Hematopoietic multipotent progenitor cell treated with erythropoietin and hydrocortisone succinate and interleukin-3 and kit ligand, for 15 days (in vitro differentiated cells): Measurements from ENCODE around the gene DMRT2.

Source experiments
- DNase-seq: peaks from one replicate; pipeline ENCODE4 v3.0.0-alpha.2; 2015; ENCODE audit warnings: low spot score

Gene DMRT2

DNA sequence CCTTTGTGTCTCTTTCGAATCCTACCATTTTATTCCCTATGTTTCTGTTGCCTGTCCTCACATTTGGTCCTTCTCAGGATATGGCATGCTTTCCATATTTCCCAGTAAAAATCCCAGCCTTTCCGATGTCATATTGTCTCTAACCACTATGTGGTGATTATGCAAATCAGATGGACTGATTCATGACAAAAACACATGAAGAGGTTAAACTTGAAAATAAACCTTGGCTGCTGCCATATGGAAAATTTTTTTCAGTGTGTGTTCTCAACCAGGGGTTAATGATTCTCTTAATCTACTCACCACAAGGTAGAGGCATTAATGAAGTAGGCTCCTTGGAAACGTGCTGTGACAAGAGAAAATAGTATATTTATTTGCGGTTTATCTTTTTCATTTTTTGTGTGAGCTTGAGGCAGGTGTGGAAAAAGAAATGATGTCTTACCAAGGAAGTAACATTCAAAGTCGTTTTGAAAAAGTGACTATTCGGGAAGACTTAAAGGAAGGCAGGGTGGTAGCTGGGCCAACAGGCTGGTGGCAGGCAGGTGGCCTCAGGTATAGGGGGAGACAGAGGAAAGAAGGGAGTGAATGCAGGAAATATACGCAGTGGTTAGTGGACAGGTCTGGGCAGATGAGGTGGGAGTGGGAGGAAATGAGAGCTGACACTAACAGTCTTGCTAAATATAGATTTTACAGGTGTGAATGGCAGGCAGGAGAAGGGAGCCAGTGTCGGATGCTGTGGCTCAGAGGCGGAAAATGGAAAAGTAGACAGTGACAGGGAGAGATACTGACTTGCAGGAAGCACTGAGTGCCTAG, 46.2 kb downstream of the DMRT2 start:
- no peak for DNase-seq

DNA sequence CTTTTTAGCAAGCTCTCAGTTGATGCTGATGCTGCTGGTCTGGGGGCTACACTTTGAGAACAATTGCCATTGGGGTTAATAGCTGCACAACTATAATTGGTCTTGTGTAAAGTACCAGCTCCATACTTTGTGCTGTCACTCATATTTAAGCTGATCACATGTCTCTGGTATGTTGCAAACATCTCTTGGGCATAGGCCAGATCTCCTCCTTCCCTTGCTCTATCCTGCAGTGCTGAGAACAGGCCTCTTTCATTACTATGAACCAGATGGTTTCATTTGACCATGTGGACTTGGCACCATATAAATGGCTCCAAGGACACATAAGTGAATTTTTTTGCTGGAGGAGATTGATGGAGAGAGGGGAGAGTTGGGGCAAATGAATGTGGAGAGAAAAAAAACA, 48.4 kb downstream of the DMRT2 start:
- DNase-seq = no peak

DNA sequence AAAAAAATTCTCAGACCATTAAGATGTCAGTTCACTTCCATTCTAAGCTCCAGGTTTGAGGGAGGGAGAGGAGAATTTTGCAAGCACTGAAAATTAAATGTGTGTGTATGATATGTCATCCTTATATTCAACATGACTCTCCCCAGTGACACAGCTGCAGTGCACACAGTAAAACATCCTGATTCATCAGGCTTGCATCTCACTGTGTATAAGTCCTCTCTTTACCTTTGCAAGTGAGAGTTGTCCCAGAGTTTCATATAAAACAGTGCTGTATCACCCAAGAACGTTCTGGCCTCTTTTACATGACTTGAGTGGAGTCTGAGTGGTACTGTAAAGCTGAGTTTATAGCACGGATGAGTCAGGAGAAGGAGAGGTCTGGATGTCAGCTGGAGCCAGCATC, 50.0 kb downstream of the DMRT2 start:
- DNase-seq = no peak

DNA sequence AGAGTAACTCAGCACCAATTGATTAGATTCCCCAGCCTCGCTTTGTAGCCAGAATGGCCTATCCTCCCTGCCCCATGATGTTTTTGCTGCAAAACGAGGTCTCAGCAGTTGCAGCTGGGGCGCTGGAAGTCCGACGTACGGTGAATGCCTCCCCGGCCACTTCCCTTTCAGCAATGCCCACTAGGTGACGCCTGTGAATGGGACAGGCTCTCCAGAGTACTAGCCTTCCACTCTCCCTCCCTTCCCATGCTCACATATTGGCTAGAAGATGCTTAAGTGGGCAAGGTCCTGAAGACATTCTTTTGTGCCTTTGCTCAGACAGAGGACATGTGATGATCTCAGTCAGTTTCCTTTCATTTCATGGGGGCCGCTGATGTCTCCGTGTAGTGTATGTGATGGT, 50.8 kb downstream of the DMRT2 start:
- DNase-seq = no peak

DNA sequence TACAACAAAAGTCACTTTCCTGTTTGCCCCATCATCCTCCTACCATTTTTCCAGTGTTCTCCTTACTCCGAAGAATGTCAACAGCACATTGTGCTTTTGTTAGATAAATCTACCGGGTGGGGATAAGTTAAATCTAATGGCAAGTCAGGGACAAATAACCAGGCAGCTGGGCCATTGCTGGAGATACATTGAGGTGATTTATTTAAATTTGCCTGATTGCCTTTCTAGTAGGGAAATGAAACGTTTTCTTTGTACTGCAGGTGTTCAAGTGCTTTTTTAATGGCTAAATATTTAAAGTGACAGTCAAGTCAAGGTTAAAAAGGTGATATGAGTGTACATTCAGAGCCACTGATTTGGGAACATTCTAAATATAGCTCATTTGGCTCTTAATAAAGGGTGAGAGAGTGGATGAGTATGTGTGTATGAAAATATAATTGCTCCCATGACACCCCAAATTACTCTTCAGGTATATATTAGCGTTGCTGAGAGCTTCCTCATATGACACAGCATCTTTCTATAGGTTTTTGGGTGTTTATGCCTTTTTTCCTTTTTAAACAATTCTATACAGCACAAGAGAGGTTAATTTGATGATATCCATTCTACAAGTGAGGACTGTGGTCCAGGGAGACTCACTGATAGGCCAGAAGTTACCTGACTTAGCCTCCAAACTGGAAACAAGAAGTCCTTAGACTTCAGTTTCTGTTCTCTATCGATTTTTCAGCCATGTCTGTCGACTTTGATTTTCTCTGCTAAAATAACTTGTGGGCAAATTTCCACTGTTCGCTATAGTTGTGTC, 51.9 kb downstream of the DMRT2 start:
- DNase-seq = no peak

DNA sequence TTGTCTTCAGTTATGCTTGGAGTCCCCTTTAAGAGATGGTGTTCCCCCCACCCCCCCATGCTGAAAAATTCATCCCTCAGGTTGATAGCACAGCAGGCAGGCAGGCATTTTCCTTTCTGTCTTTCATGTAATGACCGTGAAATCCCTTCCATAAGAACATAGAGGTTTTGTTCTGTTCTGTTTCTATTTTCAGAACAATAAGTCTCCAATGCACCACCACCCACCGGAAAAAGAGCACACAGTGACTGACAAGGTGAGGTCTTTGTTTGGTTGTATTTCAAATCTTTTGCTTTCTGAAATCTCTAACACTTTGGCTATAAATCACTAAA, 52.4 kb downstream of the DMRT2 start:
- DNase-seq = no peak
